IPS-18c (cell line): Measurements from ENCODE around the gene GPRIN2.
"Not testable (repeated sequence)": the region's sequence is repeated elsewhere in the genome, so short reads cannot be mapped to it uniquely, and the experiment has no call there.

Experiments
- H3K4me3 ChIP-seq: 2 replicates; pipeline ENCODE4 v1.7.0; 2013; ENCODE audit warnings: low read depth, mild to moderate bottlenecking, low read length, moderate library complexity; ENCODE audit not compliant: insufficient read depth
- H3K9me3 ChIP-seq: one replicate; pipeline ENCODE4 v1.6.1; 2013; ENCODE audit warnings: mild to moderate bottlenecking, low read length, moderate library complexity; ENCODE audit not compliant: control insufficient read depth, insufficient read depth

Gene GPRIN2

DNA sequence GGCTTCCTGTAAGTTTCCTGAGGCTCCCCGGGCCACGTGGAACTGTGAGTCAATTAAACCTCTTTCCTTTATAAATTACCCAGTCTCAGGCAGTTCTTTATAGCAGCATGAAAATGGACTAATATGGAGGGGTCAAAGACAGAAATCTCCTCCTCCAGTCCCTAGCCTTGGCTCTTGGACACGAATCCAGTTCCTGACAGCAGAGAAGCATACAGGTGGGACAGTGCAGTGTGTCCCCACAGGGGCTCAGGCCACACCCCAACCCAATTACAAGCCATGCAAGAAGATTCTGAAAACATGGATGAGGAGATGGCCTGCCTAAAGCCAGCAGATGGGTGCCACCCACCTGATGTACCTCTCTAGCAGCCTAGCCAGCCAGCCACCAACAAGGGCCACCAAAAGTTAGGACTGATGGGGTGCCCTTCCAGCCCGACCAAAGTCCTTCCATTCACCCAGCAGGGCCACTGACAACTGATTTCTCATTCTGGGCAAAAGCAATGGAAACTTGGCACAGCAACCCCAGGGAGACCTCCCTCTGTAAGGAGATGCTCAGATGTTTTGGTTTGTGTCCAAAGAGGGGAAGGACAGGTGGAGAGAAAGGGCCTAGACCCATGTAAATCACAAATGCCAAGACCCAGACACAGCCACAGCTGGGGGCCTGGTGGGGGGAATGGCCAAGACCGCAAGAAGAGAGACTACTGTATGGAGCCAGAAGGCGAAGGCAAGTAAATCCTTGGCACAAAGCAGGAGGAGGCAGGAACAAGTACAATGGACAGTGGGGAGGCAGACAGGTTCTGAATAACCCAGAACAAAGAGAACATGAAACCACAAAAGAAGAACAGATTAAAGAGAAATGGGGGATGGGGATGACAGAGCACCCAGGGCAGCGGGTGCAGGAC is 13.6 kb downstream of the GPRIN2 start:
- H3K4me3 ChIP-seq: no peak overlapping the region
- H3K9me3 ChIP-seq: no peaks in the 10 kb centered on the region

DNA sequence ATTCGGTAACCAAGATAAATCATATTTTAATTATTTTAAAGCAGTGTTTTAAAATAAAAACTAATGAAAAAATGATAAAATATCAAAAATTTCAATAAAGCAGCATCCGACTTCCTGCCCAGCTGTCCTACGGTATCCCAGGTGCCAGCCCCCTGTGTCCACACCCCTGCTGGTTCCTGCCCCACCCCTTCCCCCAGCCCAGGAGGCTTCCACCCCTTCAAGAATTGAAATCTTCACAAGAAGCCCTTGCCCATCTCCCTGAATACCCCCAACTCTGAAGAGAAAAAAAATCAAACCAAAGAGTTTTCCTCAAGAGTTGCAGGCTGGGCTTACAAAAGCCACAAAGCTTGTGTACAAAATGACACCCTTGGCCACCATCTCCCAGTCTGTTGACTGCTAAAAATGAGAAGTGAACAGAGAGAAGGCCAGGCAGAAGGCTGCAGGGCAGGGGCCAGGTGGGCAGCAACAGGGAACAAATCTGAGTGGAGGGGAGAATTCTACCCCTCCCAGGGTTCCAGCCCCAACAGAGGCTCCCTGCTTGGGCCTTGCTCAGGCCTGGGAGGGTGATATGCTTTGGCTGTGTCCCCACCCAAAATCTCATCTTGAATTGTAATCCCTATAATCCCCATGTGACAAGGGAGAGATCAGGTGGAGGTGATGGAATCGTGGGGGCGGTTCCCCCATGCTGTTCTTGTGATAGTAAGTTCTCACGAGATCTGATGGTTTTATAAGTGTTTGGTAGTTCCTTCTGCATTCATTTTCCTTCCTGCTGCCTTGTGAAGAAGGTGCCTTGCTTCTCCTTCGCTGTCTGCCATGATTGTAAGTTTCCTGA is 14.5 kb downstream of the GPRIN2 start:
- no peaks in the 10 kb centered on the region for H3K9me3 ChIP-seq
- H3K4me3 ChIP-seq: peak overlapping the region; percentile 52; the same call in 1 of the 2 replicates

DNA sequence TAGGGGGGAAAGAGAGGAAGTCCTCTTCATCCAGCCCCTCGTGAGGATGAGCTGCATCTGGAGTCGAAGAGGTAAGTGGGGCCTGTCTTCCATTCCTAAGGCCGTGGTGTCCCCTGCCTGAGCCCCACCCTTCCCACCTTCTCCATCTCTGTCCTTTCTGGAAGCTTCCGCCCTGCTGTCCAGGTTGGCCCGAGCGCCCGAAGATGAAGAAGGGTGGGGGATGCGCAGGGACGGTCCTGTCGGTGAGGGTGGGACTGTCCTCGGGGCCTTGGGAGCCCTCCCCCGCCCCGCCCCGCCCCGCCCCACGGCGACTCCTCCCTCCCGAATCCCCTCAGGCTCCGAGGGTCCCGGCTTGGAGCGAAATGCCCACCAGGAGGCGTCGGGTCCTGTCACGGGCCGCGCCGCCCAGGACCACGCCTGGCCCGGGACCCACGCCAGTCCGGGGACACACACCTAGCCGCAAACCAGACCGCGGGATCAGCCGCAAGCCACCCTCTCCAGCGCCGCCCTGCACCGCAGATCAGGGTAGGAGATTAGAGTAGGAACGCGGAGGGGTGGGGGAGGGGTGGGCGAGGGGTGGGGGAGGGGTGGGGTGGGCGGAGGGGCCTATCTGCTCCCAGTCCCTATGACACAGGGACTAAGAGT is 15.3 kb downstream of the GPRIN2 start:
- Histone ChIP-seq H3K9me3 (no peaks in the 10 kb centered on the region), H3K4me3 (peak overlapping the region; percentile 52)

DNA sequence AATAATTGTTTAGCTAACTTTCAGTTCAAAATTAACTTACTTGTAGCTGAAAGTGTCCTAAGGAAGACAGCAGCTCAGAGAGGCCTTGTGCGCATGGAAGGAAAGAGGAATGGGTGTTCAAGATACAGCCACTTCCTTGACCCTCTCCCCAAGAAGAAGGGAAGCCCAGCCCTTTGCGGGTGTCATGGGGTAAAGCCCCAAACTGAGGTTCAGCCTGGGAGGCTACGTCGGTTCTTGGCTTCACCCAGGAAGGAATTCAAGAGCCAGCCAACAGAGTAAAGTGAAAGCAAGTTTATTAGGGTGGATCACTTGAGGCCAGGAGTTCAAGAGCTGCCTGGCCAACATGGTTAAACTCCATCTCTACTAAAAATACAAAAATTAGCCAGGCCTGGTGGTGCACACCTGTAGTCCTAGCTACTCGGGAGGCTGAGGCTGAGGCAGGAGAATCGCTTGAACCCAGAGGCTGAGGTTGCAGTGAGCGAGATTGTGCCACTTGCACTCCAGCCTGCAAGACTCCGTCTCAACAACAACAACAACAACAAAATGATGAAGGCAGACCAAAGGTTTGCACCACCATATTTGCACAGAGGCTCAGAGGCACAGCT is 15.9 kb downstream of the GPRIN2 start:
- Histone ChIP-seq H3K4me3 (peak overlapping the region; percentile 52), H3K9me3 (no peaks in the 10 kb centered on the region)

DNA sequence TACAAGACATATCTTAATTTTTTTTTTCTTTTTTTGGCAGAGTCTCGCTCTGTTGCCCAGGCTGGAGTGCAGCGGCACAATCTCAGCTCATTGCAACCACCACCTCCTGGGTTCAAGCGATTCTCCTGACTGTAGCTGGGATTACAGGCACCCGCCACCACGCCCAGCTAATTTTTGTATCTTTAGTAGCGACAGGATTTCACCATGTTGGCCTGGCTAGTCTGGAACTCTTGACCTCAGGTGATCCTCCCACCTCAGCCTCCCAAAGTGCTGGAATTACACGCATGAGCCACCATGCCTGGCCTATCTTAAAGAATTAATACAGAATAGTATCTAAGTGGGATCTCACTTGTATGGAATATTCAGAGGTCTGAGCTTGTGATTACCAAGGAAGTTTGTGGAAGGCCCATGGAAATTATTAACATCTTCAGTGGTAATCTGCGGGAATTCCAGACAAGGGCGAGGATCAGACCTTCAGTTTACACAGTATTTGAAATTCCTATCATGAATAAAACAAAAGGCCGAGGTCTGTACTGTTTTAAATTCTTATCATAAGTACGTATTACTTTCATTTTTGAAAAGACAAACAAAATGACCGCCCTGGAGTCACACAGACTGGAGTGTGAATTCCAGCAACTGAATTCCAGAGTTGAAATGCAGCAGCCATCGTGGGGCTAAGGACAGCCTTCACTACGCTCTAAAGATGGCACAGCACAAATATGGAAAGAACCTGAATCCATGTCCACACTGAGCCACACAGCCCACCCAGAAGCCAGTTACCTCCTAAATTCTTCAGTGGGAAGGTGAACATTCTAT is 16.7 kb downstream of the GPRIN2 start:
- H3K9me3 ChIP-seq: no peaks in the 10 kb centered on the region
- no peak overlapping the region for H3K4me3 ChIP-seq

DNA sequence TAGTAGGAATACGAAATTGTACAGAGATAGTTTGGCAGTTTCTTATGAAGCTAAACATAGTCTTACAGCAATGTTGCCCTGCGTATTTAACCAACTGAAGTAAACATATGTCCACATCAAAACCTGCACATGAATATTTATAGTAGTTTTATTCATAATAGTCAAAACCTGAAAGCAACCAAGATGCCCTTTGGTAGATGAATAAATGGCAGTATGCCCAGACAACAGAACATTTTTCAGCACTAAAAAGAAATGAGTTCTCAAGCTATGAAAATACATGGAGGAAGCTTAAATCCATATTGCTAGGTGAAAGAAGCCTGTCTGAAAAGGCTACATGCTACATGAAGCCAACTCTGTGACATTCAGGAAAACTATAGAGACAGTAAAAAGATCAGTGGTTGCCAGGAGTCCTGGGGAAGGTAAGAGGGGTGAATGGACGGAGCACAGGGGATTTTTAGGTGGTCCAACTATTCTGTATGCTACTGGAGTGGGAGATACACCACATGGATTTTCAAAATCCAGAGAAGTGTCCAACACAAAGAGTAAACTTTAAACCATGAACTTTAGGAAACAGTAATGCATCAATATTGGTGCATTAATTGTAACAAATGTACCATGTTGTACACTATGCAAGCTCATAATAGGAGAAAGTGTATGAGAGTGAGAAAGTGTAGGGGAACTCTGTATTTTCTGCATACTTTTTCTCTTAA is 17.6 kb downstream of the GPRIN2 start:
- Histone ChIP-seq H3K4me3 (no peak overlapping the region), H3K9me3 (no peaks in the 10 kb centered on the region)

DNA sequence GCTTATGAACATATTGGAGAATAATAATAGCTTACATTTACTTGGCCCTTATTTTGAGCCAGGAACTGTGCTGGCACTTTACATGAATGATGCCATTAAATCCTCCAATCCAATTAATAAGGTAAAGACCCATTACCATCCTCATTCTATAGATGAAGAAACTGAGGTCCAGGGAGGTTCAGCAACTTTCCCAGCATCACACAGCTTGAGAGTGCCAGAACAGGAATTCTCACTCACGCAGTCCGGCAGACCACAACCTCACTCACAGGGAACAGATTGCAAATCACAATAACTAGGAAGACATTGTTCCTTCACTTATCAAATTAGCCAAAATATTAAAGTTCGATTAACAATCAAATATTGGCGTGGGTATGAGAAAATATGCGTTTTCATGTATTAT is 18.3 kb downstream of the GPRIN2 start:
- Histone ChIP-seq H3K4me3 (no peak overlapping the region), H3K9me3 (no peaks in the 10 kb centered on the region)

DNA sequence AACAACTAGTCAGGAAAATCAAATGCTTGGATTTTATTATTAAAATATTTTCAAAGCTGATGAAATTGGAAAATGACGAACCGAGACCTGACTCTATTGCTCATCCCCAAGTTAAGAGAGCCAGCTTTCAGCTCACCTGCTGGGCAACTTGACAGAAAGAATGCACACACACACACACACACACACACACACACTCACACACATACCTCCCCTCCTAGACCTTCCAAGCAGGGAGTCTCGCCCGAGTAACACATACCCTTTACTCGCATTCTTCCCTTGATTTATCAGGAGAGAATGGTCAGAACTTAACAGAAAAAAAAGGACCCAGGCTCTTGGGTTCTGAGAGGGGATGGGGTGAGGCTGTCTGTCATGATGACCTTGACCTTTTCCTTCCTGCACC is 19.1 kb downstream of the GPRIN2 start:
- Histone ChIP-seq H3K4me3 (no peak overlapping the region), H3K9me3 (no peaks in the 10 kb centered on the region)

DNA sequence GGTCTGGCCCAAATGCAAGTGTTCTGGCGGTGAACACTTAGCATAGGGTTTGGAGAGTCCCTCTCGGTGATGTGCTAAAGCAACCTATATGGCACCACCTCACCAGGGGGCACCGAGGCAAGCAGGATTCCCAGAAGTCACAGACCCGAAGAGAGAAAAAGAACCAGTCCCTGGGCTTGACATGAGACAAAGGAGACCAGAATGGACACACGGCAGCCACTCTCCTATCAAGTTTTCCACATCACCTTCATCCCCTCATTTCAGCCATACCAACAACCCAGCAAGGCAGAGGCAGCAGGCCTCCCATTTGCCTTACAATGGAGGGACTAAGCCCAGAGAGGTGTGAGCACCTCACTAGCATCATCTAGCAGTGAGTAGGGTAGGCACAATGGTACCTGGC is 19.7 kb downstream of the GPRIN2 start:
- Histone ChIP-seq H3K9me3 (no peaks in the 10 kb centered on the region), H3K4me3 (no peak overlapping the region)

DNA sequence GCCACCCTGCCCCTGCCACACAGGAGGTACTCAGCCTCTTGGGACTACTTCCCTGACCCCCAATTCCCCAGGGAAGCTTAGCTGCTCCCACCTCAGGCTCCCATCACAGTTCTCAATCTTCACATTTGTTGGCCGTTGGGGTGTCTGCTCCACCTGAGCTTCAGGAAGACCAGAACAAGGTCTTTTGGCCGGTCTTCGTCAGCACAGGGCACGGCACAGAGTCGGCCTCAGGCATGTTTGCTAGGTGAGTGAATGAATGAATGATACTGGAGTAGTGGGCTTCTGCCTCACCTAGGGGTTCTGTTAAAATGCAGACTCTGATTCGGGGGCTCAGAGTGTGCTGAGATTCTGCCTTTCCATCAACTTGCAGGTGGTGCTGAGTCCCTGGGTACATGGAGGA is 20.3 kb downstream of the GPRIN2 start:
- Histone ChIP-seq H3K9me3 (no peaks in the 10 kb centered on the region), H3K4me3 (no peak overlapping the region)

DNA sequence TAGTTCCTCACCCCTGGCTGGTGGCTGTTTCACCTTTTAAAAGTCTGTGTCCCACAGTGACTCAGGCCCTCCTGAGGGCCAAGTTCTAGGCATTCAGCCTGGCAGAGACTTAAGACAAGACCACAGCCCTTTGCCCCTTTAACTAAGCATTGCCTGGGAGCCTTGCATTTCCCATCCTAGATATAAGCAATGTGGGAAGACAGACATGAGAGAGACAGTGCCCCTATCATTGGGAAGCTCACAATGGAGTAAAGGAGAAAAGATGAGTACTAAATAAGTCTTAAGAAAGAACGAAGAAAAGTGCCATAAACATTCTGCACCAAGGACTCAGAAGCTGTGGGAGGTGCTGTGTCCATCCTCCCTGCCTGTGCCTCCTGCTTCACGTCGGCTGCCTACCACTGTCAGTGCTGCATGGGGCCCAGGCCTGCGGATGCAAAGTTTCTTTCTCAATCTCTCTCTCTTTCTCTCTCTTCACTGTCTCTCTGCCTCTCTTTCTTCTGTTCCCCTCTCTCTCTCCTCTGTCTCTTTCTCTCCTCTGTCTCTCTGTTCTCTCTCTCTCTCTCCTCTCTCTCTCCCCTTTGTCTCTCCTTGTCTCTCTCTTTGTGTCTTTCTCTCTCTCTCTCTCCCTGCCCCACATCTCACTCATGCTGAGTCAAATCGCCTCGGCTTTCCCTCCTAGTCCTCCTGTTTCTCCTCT is 21.5 kb downstream of the GPRIN2 start:
- Histone ChIP-seq H3K4me3 (no peak overlapping the region), H3K9me3 (no peaks in the 10 kb centered on the region)

DNA sequence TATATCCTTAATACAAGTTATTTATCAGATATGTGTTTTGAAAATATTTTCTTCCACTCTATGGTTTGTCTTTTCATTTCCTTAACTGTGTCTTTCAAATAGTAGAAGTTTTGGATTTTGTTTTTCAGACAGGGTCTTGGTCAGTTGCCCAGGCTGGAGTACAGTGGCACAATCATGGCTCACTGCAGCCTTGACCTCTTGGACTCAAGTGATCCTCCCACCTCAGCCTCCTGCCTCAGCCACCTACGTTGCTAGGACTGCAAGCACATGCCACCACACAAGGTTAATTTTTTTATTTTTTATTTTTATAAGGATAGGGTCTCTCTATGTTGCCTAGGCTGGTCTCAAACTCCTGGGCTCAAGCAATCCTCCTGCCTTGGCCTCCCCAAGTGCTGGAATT is 24.2 kb downstream of the GPRIN2 start:
- H3K4me3 ChIP-seq, H3K9me3 ChIP-seq: not testable (repeated sequence)

DNA sequence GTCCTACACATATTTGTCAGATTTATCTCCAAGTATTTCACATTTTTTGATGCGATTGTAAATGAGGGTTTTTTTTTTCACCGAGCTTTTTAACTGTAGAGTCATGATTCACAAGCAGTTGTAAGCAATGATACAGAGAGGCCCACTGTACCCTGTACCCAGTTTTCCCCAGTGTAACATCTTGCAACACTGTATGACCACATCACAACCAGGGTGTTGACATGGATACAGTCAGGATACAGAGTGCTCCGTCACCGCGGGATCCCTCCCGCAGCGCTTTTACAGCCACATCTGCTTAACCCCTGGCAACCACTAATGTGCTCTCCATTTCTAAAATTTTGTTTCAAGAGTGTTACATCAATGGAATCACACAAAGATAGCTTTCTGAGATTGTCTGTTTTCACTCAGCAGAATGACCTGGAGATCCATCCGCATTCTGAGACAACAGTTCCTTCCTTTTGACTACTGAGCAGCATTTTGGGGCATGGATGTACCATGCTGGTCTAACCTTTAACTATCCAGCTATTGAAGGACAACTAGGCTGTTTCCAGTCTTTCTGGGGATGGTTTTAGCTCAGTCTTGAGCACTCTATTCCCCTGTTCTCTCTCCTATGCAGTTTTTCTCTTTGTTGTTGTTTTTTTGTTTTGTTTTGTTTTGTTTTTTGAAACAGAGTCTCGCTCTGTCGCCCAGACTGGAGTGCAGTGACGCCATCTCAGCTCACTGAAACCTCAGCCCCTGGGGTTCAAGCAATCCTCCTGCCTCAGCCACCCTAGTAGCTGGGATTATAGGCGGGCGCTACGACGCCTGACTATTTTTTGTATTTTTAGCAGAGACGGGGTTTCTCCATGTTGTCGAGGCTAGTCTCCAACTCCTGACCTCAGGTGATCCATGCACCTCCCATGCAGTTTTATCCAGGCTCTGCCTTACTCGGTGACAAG is 25.9 kb downstream of the GPRIN2 start:
- no peak overlapping the region for H3K4me3 ChIP-seq

DNA sequence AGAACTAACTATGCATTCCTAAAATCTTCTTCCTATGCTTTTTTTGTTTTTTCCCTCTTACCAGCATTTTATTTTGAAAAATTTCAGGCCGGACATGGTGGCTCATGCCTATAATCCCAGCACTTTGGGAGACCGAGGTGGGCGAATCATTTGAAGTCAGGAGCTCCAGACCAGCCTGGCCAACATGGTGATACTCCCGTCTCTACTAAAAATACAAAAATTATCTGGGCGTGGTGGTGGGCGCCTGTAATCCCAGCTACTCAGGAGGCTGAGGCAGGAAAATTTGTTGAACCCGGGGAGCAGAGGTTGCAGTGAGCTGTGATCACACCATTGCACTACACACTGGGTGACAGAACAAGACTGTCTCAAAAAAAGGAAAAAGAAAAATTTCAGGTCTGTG is 26.7 kb downstream of the GPRIN2 start:
- H3K9me3 ChIP-seq, H3K4me3 ChIP-seq: not testable (repeated sequence)

More for the DNA sequence above, 25.9 kb downstream of the GPRIN2 start:
- no peaks in the 10 kb centered on the region for H3K9me3 ChIP-seq
